AG10803 (cell line): ENCODE results near the gene ADGRD1.

Experiments used
- DNase-seq: peaks from one replicate; pipeline ENCODE4 v3.0.0; 2010; ENCODE audit warnings: low read depth
- H3K4me3 ChIP-seq: 2 replicates; pipeline ENCODE4 v1.5.1; 2011; ENCODE audit warnings: mild to moderate bottlenecking, low read length, control low read depth
- TF ChIP-seq, protein P1 (sequence below): conservative IDR thresholded peaks from 2 replicates; pipeline ENCODE4 v1.5.1; 2011; ENCODE audit warnings: mild to moderate bottlenecking, low read length, control low read depth, inconsistent platforms

Gene ADGRD1

DNA sequence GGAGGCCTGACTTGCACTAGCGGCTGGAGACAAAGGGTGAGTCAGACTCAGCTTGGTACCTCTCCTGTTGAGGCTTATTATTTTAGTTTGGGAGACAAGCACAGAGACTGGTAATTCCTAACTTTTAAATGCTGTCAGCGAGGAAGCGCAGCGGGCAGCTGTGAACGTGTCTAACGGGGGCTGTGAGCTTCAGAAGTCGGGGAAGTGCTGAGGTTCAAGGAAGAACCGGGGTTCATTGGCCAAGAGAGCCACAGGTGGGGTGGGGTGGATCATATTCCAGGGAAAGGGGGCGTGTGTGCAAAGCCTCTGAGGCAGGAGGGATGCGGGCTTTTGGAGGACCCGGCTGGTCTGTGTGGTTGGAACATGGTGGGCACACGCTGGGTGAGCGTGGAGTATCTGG is 36.1 kb upstream of the ADGRD1 start:
- TF ChIP-seq, protein P1, sequence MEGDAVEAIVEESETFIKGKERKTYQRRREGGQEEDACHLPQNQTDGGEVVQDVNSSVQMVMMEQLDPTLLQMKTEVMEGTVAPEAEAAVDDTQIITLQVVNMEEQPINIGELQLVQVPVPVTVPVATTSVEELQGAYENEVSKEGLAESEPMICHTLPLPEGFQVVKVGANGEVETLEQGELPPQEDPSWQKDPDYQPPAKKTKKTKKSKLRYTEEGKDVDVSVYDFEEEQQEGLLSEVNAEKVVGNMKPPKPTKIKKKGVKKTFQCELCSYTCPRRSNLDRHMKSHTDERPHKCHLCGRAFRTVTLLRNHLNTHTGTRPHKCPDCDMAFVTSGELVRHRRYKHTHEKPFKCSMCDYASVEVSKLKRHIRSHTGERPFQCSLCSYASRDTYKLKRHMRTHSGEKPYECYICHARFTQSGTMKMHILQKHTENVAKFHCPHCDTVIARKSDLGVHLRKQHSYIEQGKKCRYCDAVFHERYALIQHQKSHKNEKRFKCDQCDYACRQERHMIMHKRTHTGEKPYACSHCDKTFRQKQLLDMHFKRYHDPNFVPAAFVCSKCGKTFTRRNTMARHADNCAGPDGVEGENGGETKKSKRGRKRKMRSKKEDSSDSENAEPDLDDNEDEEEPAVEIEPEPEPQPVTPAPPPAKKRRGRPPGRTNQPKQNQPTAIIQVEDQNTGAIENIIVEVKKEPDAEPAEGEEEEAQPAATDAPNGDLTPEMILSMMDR, result no peak
- DNase-seq, result no peak
- H3K4me3 ChIP-seq, result no peak overlapping the region

GRCh38 chr12:130919086-130919485 is 34.6 kb upstream of the ADGRD1 start:
- TF ChIP-seq, protein P1, result no peak
- no peak overlapping the region for H3K4me3 ChIP-seq
- no peak for DNase-seq

DNA sequence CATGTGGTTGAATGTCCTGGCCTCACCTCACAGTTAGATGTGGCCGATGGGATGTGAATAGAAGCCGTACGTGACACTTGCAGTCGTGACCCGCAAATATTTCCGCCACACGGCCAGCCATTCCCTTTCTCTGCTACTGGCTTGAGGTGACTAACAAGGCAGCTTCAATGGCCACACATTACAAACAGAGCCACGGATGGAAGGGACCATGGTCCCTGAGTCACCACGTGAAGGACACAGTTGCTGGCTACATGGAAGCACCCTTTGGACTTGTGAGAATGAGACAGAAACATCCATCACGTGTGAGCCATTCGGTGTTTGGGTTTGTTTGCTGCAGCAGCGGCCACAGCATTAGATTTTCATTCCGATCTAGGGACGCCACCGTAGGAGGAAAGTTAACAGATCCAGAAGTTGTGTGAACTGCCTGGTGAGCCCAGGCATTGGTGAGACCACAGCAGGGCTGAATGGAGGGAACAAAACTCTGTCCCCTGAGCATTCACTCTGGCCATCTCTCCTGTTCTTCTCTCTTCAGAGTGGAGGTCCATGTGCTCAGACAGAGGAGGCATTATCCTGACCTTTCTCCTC is 33.5 kb upstream of the ADGRD1 start:
- TF ChIP-seq, protein P1, result no peak
- DNase-seq, result peak; percentile 64
- H3K4me3 ChIP-seq, result peak overlapping the region; percentile 4; the same call in 1 of the 2 replicates

DNA sequence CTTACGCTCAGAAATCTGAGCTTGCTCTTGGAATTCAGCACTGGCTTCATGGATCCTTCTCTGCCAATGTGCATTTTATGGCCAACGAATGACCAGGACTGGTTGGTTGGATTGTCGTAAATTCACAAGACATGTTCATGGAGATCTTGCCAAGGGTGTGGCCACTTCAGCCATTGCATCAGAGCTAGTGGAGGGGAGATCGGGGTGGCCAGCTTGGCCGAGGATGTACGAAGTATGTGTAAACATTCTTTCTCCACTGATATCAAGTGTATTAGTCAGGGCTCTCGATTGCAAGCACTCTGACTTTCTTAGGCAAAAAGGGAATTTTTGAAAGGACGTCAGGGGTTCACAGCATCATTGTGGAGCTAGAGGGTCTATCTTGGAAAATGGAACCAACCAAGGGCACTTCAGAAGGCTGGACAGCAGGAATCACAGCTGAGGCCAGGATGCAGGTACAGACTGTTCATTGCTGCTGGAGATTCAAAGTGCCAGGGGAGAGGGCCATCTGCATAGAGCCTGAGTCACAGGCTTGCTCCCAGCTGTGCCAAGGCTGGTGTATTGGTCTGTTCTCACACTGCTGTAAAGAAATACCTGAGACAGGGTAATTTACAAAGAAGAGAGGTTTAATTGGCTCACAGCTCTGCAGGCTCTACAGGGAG is 32.9 kb upstream of the ADGRD1 start:
- H3K4me3 ChIP-seq, result no peak overlapping the region; the same call in 1 of the 2 replicates
- peak; percentile 95 for DNase-seq
- TF ChIP-seq, protein P1, result no peak

DNA sequence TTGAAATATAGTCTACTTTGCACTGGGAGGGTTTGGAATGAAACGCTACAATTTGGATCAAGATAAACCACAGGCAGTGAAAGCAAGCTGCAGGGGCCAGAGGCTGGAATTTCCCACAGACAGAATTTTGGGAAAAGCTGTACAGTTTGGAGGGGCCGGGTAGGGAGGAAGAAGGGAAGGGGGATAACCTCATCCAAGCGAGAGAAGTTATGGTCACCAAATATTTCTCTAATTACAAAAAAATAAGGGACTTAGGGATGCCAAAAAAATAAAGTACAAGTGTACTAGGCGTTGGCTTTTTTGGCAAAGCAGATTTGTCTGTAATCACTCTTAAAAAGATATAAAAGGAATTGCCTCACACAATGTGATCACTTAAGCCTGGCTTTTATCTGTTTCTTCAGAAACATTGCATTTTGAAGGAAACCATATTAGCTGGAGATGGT is 31.2 kb upstream of the ADGRD1 start:
- no peak overlapping the region for H3K4me3 ChIP-seq
- TF ChIP-seq, protein P1, result no peak
- no peak for DNase-seq

- DNase-seq, result no peak
- H3K4me3 ChIP-seq, result no peak overlapping the region
- TF ChIP-seq, protein P1, result no peak
Measured at GRCh38 chr12:130924966-130925665, 28.6 kb upstream of the ADGRD1 start.
